HepG2 (cell line): ENCODE results near the gene TLR6. TPM values are rescaled to one million over a fixed set of nuclear protein-coding genes. Genes with fewer than 3 reads are reported as not detected.

Experiments
- ATAD3A ChIP-seq: sonication (generic); formaldehyde crosslinking; IDR thresholded peaks from 2 replicates; pipeline ENCODE4 v1.4.0; 2020; ENCODE audit warnings: missing genetic modification reagents
- BCL6 ChIP-seq: IDR thresholded peaks from 2 replicates; pipeline ENCODE4 v1.6.1; 2016; ENCODE audit warnings: missing genetic modification reagents, missing compliant biosample characterization
- CENPT ChIP-seq: sonication (generic); formaldehyde crosslinking; IDR thresholded peaks from 2 replicates; pipeline ENCODE4 v1.8.0; 2022; ENCODE audit warnings: low read depth, mild to moderate bottlenecking, moderate library complexity, missing genetic modification reagents
- HNRNPL ChIP-seq: fragments of 200-400 bp; formaldehyde crosslinking; IDR thresholded peaks from 2 replicates; pipeline ENCODE4 v1.6.1; 2017; ENCODE audit warnings: mild to moderate bottlenecking, low read depth, low read length
- HOXA3 ChIP-seq: sonication (generic); formaldehyde crosslinking; IDR thresholded peaks from 2 replicates; pipeline ENCODE4 v1.5.0; 2020; ENCODE audit warnings: missing genetic modification reagents
- KDM3A ChIP-seq: IDR thresholded peaks from 2 replicates; pipeline ENCODE4 v1.6.1; 2018; ENCODE audit warnings: low read depth, missing compliant biosample characterization
- NFE2L1 ChIP-seq: sonication (generic); formaldehyde crosslinking; IDR thresholded peaks from 2 replicates; pipeline ENCODE4 v1.4.0; 2020; ENCODE audit warnings: missing genetic modification reagents, mild to moderate bottlenecking, borderline replicate concordance
- NFRKB ChIP-seq: fragments of 450-650 bp; IDR thresholded peaks from 2 replicates; pipeline ENCODE4 v1.6.1; 2017
- NR2C2 ChIP-seq: sonication (generic); formaldehyde crosslinking; IDR thresholded peaks from 2 replicates; pipeline ENCODE4 v1.4.0; 2020; ENCODE audit warnings: missing genetic modification reagents, mild to moderate bottlenecking, moderate library complexity, borderline replicate concordance
- PAWR ChIP-seq: sonication (generic); formaldehyde crosslinking; IDR thresholded peaks from 2 replicates; pipeline ENCODE4 v1.4.0; 2020; ENCODE audit warnings: missing genetic modification reagents, mild to moderate bottlenecking, borderline replicate concordance
- PHF21A ChIP-seq: sonication (generic); formaldehyde crosslinking; IDR thresholded peaks from 2 replicates; pipeline ENCODE4 v1.5.0; 2020; ENCODE audit warnings: mild to moderate bottlenecking, missing genetic modification reagents
- POGZ ChIP-seq: sonication (generic); formaldehyde crosslinking; IDR thresholded peaks from 2 replicates; pipeline ENCODE4 v1.4.0; 2020; ENCODE audit warnings: mild to moderate bottlenecking, missing genetic modification reagents
- RORA ChIP-seq: sonication (generic); formaldehyde crosslinking; IDR thresholded peaks from 2 replicates; pipeline ENCODE4 v1.5.0; 2020; ENCODE audit warnings: mild to moderate bottlenecking, missing genetic modification reagents, moderate library complexity
- RXRA ChIP-seq: sonication (generic); formaldehyde crosslinking; IDR thresholded peaks from 2 replicates; pipeline ENCODE4 v1.5.1; 2020; ENCODE audit warnings: missing genetic modification reagents
- SALL1 ChIP-seq: sonication (generic); formaldehyde crosslinking; IDR thresholded peaks from 2 replicates; pipeline ENCODE4 v1.8.0; 2022; ENCODE audit warnings: mild to moderate bottlenecking, missing genetic modification reagents
- SIN3A ChIP-seq: IDR thresholded peaks from 2 replicates; pipeline ENCODE4 v1.6.1; 2011; ENCODE audit warnings: low read depth, mild to moderate bottlenecking, control low read depth, low read length, borderline replicate concordance
- SP2 ChIP-seq: sonication (generic); formaldehyde crosslinking; IDR thresholded peaks from 2 replicates; pipeline ENCODE4 v1.5.1; 2020; ENCODE audit warnings: mild to moderate bottlenecking, missing genetic modification reagents
- TEAD3 ChIP-seq: optimal IDR thresholded peaks from 2 replicates; pipeline ENCODE3; 2016; ENCODE audit warnings: borderline replicate concordance
- TGIF2 ChIP-seq: IDR thresholded peaks from 2 replicates; pipeline ENCODE4 v1.6.1; 2016; ENCODE audit warnings: control low read depth, missing compliant biosample characterization
- YY1 ChIP-seq: IDR thresholded peaks from 2 replicates; pipeline ENCODE4 v1.6.1; 2011; ENCODE audit warnings: low read length, low read depth, moderate library complexity, mild to moderate bottlenecking; ENCODE audit not compliant: insufficient read depth, insufficient replicate concordance
- ZBTB7B ChIP-seq: sonication (generic); formaldehyde crosslinking; IDR thresholded peaks from 2 replicates; pipeline ENCODE4 v1.4.0; 2020; ENCODE audit warnings: missing genetic modification reagents
- ZFP1 ChIP-seq: IDR thresholded peaks from 2 replicates; pipeline ENCODE4 v1.6.1; 2016
- ZNF644 ChIP-seq: IDR thresholded peaks from 2 replicates; pipeline ENCODE4 v1.6.1; 2016; ENCODE audit warnings: low read depth
- polyA plus RNA-seq, 8 experiments: library from polyadenylated mRNA; depleted of rRNA in 3 of 8; stranded (reverse) in 7 of 8; unstranded in 1 of 8; fragments of >200 nt; fragmentation: Illumina TruSeq in 4 of 8; extraction: Trizol in 4 of 8; gene quantifications; 2 replicates each; pipeline versions ENCODE4 v1.2.1 to v1.2.3, GENCODE V29; 2011 to 2016; ENCODE audit warnings: low read depth in 4 of 8, missing spikeins in 1 of 8, mixed read lengths in 1 of 8; ENCODE audit not compliant: insufficient read depth in 1 of 8
- total RNA-seq, 5 experiments: library from RNA; depleted of rRNA; stranded (reverse); fragments of >200 nt; fragmentation: Illumina TruSeq; extraction: Trizol; gene quantifications; 2 replicates each; pipeline ENCODE4 v1.2.3, GENCODE V29; 2016; ENCODE audit warnings: low read depth in 1 of 5
- TF ChIP-seq, protein P1 (sequence below): sonication (generic); formaldehyde crosslinking; IDR thresholded peaks from 2 replicates; pipeline ENCODE4 v1.5.1; 2020; ENCODE audit warnings: mild to moderate bottlenecking, missing genetic modification reagents, moderate library complexity
- TF ChIP-seq, protein P2 (sequence below): IDR thresholded peaks from 2 replicates; pipeline ENCODE4 v1.6.1; 2016; ENCODE audit warnings: control low read depth
- TF ChIP-seq, protein P3 (sequence below): sonication (generic); formaldehyde crosslinking; IDR thresholded peaks from 2 replicates; pipeline ENCODE4 v1.5.0; 2020; ENCODE audit warnings: missing genetic modification reagents, mild to moderate bottlenecking, borderline replicate concordance
- TF ChIP-seq, protein P4 (sequence below): sonication (generic); formaldehyde crosslinking; IDR thresholded peaks from 2 replicates; pipeline ENCODE4 v1.4.0; 2020; ENCODE audit warnings: missing genetic modification reagents, borderline replicate concordance

The TLR6 gene
- total and polyA plus RNA-seq, 2 of the 13 experiments (the other 11 are each of a cell fraction or from before 2014, with no cell fraction given): 0.33 to 0.71 TPM

DNA sequence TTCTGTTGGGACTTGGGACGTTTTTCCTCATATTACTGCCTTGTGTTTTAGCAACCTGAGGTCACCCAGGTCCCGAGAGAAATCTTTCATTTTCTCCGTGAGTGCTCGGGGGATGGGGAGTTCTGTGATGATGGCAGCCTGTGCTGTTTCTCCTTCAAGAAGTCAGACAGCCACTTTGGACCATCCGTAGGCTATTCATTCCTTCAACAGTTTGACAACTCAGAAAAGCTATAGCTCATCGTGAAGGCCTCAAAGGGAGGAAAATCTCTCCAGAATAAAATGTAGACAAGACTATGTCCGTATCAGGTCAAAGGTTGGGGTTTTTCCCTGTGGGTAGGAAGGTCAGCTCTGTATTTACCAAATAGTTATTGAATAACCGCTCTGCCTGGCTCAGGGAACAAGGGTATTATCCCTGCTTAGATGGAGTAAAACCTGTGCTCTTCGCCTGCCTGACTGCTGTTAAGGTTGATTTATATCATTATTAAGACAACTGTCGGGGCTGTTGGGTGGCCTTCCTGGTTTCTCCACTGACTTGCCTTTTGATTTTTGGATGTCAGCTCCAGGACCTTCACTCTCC, 47.6 kb upstream of the TLR6 start (continued):
- TF ChIP-seq TGIF2 (CRISPR knock-in tag) (no peak), CENPT (no peak), ATAD3A (CRISPR knock-in tag) (no peak), ZBTB7B (CRISPR knock-in tag) (no peak), PHF21A (CRISPR knock-in tag) (peak; percentile 89), YY1 (no peak), SP2 (CRISPR knock-in tag) (no peak), PAWR (no peak), TEAD3 (CRISPR knock-in tag) (peak; percentile 61), ZNF644 (CRISPR knock-in tag) (no peak), BCL6 (peak; percentile 71), HOXA3 (CRISPR knock-in tag) (peak; percentile 36; the same call in 1 of the 2 replicates), HNRNPL (no peak), KDM3A (CRISPR knock-in tag) (no peak), SIN3A (no peak), RORA (CRISPR knock-in tag) (no peak), RXRA (CRISPR knock-in tag) (peak; percentile 57; the same call in 1 of the 2 replicates), NFE2L1 (CRISPR knock-in tag) (no peak), SALL1 (CRISPR knock-in tag) (peak; percentile 39; the same call in 1 of the 2 replicates), NR2C2 (peak; percentile 88), NFRKB (no peak), POGZ (CRISPR knock-in tag) (no peak; the same call in 1 of the 2 replicates), ZFP1 (CRISPR knock-in tag) (no peak)
- TF ChIP-seq, protein P1, sequence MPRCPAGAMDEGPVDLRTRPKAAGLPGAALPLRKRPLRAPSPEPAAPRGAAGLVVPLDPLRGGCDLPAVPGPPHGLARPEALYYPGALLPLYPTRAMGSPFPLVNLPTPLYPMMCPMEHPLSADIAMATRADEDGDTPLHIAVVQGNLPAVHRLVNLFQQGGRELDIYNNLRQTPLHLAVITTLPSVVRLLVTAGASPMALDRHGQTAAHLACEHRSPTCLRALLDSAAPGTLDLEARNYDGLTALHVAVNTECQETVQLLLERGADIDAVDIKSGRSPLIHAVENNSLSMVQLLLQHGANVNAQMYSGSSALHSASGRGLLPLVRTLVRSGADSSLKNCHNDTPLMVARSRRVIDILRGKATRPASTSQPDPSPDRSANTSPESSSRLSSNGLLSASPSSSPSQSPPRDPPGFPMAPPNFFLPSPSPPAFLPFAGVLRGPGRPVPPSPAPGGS (CRISPR knock-in tag): 0 out of 2 replicates have a peak, but pooled peaks have one; percentile 37
- TF ChIP-seq, protein P2, sequence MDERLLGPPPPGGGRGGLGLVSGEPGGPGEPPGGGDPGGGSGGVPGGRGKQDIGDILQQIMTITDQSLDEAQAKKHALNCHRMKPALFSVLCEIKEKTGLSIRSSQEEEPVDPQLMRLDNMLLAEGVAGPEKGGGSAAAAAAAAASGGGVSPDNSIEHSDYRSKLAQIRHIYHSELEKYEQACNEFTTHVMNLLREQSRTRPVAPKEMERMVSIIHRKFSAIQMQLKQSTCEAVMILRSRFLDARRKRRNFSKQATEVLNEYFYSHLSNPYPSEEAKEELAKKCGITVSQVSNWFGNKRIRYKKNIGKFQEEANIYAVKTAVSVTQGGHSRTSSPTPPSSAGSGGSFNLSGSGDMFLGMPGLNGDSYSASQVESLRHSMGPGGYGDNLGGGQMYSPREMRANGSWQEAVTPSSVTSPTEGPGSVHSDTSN (CRISPR knock-in tag): no peak
- TF ChIP-seq, protein P3, sequence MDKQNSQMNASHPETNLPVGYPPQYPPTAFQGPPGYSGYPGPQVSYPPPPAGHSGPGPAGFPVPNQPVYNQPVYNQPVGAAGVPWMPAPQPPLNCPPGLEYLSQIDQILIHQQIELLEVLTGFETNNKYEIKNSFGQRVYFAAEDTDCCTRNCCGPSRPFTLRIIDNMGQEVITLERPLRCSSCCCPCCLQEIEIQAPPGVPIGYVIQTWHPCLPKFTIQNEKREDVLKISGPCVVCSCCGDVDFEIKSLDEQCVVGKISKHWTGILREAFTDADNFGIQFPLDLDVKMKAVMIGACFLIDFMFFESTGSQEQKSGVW (CRISPR knock-in tag): no peak
- TF ChIP-seq, protein P4, sequence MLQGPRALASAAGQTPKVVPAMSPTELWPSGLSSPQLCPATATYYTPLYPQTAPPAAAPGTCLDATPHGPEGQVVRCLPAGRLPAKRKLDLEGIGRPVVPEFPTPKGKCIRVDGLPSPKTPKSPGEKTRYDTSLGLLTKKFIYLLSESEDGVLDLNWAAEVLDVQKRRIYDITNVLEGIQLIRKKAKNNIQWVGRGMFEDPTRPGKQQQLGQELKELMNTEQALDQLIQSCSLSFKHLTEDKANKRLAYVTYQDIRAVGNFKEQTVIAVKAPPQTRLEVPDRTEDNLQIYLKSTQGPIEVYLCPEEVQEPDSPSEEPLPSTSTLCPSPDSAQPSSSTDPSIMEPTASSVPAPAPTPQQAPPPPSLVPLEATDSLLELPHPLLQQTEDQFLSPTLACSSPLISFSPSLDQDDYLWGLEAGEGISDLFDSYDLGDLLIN (CRISPR knock-in tag): no peak
